Measurements from ENCODE around the gene GALNS. TPM values are rescaled to one million over a fixed set of nuclear protein-coding genes. Genes with fewer than 3 reads are reported as not detected.

GALNS gene
- total RNA-seq, 2 experiments from 2014 or later = 18.4 to 19.7 TPM

- POLR2A ChIA-PET = no interaction called here
- Mint-ChIP-seq H3K27ac (no peak overlapping the region), H3K4me3 (no peak overlapping the region), H3K4me1 (ENCODE audit: low read depth) (no peaks in the 10 kb centered on the region), H3K36me3 (ENCODE audit: low read depth) (no peaks in the 10 kb centered on the region), H3K9me3 (no peaks in the 10 kb centered on the region), H3K27me3 (no peaks in the 10 kb centered on the region)
- no peak for TF ChIP-seq CTCF (IDR thresholded peaks at IDR 0.05)
- H3K27me3 ChIP-seq (ENCODE audit: control insufficient read depth in 1 of 2, insufficient read depth in 2 of 2, low read length in 2 of 2) = no peaks in the 10 kb centered on the region
- ATAC-seq (ENCODE audit: poor library complexity) (no peak), DNase-seq (no peak)
- no peaks in the 10 kb centered on the region for H3K9me3 ChIP-seq (ENCODE audit: control insufficient read depth in 1 of 2, insufficient read depth in 1 of 2, low read length in 2 of 2)
- CTCF ChIA-PET = no interaction called here
- H3K4me1 ChIP-seq (ENCODE audit: insufficient read depth, low read length) = no peaks in the 10 kb centered on the region
- intact Hi-C loops (cut with DNase I, micrococcal nuclease) = no loop called here
- no peak overlapping the region for H3K4me3 ChIP-seq (ENCODE audit: low read length)
- H3K36me3 ChIP-seq (ENCODE audit: insufficient read depth, low read length) = no peaks in the 10 kb centered on the region
- no peak overlapping the region for H3K27ac ChIP-seq (ENCODE audit: low read depth in 1 of 2, low read length in 2 of 2)
Measured at GRCh38 chr16:88897696-88898425, 41.1 kb upstream of the GALNS start.

GRCh38 chr16:88896238-88897070, 39.7 kb upstream of the GALNS start:
- Histone ChIP-seq H3K4me3 (ENCODE audit: low read length) (no peak overlapping the region), H3K27ac (ENCODE audit: low read depth in 1 of 2, low read length in 2 of 2) (no peak overlapping the region), H3K27me3 (ENCODE audit: control insufficient read depth in 1 of 2, insufficient read depth in 2 of 2, low read length in 2 of 2) (no peaks in the 10 kb centered on the region), H3K9me3 (ENCODE audit: control insufficient read depth in 1 of 2, insufficient read depth in 1 of 2, low read length in 2 of 2) (no peaks in the 10 kb centered on the region), H3K36me3 (ENCODE audit: insufficient read depth, low read length) (no peaks in the 10 kb centered on the region), H3K4me1 (ENCODE audit: insufficient read depth, low read length) (no peaks in the 10 kb centered on the region)
- DNase-seq (no peak), ATAC-seq (ENCODE audit: poor library complexity) (no peak)
- no peak overlapping the region for H3K4me3 Mint-ChIP-seq
- H3K9me3 Mint-ChIP-seq = no peaks in the 10 kb centered on the region
- H3K36me3 Mint-ChIP-seq (ENCODE audit: low read depth) = no peaks in the 10 kb centered on the region
- intact Hi-C loops (cut with DNase I, micrococcal nuclease) = no loop called here
- POLR2A ChIA-PET = no interaction called here
- H3K27me3 Mint-ChIP-seq = no peaks in the 10 kb centered on the region
- no peaks in the 10 kb centered on the region for H3K4me1 Mint-ChIP-seq (ENCODE audit: low read depth)
- CTCF ChIA-PET = no interaction called here
- H3K27ac Mint-ChIP-seq = no peak overlapping the region
- no peak for TF ChIP-seq CTCF (IDR thresholded peaks at IDR 0.05)

GRCh38 chr16:88895335-88895734, 38.6 kb upstream of the GALNS start:
- no peaks in the 10 kb centered on the region for H3K27me3 Mint-ChIP-seq

More at GRCh38 chr16:88895335-88895734, 38.6 kb upstream of the GALNS start:
- Mint-ChIP-seq H3K36me3 (ENCODE audit: low read depth) (no peaks in the 10 kb centered on the region), H3K9me3 (no peaks in the 10 kb centered on the region), H3K27ac (no peak overlapping the region), H3K4me3 (no peak overlapping the region), H3K4me1 (ENCODE audit: low read depth) (no peaks in the 10 kb centered on the region)
- DNase-seq (no peak), ATAC-seq (ENCODE audit: poor library complexity) (no peak)
- intact Hi-C loops (cut with DNase I, micrococcal nuclease) = no loop called here
- H3K4me3 ChIP-seq (ENCODE audit: low read length) = no peak overlapping the region
- CTCF ChIA-PET = no interaction called here
- POLR2A ChIA-PET = no interaction called here
- no peaks in the 10 kb centered on the region for H3K27me3 ChIP-seq (ENCODE audit: control insufficient read depth in 1 of 2, insufficient read depth in 2 of 2, low read length in 2 of 2)
- no peaks in the 10 kb centered on the region for H3K4me1 ChIP-seq (ENCODE audit: insufficient read depth, low read length)
- no peaks in the 10 kb centered on the region for H3K36me3 ChIP-seq (ENCODE audit: insufficient read depth, low read length)
- TF ChIP-seq CTCF (IDR thresholded peaks at IDR 0.05) = no peak
- no peaks in the 10 kb centered on the region for H3K9me3 ChIP-seq (ENCODE audit: control insufficient read depth in 1 of 2, insufficient read depth in 1 of 2, low read length in 2 of 2)
- no peak overlapping the region for H3K27ac ChIP-seq (ENCODE audit: low read depth in 1 of 2, low read length in 2 of 2)
